GM21526 (cell line): ENCODE measurements around the gene WNT7B.

ENCODE experiments used
- ATAC-seq: cut with Tn5 transposase; IDR thresholded peaks from one replicate; pipeline ENCODE4 v1.9.1; 2021; ENCODE audit warnings: moderate library complexity; ENCODE audit not compliant: unreplicated experiment, low FRiP score

WNT7B gene

DNA sequence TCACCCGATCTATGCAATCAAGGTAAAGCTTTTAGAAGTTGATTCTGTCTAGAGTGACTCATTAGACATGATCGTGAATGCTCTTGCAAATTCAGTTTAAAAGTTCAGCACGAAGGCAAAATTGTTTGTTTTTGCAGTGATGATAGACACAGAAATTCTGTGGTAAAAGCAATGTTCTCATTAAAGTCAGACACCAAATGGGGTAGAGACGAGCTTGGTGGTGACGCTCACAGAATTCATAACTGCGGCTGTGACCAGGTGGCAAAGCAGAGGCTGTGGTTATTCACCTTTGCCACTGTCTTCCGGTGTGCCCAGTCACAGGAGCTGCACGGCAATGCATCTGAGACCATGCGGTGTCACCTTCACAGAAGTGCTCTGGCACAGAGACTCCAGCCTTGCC is 83.4 kb downstream of the WNT7B start:
- no peak for ATAC-seq

DNA sequence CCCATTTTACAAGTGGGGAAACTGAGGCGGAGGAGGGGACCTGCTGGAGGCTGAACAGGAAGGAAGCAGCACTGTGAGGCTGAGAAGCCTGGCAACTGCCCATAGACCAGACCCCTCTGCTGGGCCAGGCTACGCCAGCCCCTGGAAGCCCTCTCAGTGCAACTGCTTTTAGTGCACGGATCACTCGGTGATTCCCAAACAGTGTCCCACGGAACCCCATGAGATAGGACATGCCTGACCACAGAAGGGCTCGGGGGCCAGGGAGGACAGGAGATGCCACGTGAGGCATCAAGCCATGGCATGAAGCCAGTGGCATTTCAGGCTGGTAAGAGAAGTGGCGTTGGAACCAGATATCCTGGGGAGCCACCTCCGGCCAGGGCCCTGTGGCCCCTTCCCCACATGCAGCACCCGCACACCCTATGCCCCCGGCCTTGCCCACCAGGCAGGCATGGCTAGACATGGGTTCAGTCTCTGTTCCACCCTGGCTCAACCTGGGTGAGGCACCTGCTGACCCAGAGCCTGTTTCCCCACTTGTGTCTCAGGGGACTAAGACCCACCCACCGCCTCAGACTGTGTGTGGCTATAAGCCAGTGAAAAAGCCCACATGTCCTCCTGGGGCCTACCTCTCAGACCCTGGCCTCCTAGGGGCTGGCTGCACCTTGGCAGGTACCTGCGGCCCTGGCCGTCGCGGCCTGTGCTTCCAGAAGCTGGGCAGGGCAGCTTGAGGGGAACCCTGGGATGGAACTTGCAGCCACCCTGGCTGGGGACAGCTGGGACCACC is 84.1 kb downstream of the WNT7B start:
- ATAC-seq = no peak

DNA sequence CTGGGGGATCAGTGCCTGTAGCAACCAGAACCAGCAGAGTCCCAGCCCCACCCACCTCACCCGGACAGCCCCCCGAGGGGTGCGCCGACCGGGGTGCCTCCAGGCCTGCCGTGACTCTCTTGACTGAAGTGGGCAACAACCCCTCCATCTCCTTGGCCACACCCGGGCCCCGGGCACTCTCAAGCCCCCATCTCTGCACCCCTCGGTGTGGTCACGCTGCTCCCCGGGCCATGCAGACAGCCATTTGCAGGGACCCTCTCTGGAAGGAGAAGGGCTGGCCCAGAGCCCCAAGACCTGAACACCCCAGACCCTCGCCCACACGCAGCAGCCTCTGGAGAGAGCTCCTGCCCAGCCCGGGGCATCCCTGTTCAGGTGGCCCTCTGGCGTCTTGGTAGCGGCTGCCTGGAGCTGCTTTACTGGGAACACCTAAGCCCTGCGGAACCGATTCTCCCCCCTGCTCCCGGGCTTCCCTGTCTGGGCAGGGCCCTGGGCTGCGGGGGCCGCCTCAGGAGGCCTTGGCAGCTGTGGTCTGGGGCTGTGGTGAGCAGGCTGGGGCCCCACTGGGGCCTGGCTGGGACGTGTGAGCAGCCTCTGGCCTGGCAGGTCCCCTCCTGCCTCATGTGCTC is 84.9 kb downstream of the WNT7B start:
- ATAC-seq = no peak

DNA sequence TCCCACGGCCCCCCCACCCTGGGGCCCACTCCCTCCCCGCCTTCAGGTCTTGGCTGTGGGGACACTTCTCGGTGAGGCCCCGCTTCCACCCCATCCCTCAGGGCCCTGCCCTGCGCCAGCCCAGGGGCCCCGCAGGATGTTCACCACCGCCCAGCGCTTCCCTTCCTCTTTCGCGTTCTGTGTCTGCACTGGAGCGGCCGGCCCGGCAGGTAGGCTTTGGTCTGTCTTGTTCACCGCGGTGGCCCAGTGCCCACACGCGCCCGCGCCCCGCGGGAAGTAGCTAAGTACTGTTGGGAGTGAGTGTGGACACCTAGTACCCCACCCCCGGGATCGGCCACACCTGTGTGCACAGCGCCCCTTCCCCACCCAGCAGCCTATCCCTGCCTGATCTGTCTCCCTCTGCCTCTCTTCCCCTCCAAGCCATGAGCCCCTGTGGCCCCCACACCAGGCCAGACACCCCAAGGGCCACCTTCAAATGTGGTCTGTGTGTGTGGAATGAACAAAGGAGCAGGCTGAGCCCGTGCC is 85.4 kb downstream of the WNT7B start:
- no peak for ATAC-seq

DNA sequence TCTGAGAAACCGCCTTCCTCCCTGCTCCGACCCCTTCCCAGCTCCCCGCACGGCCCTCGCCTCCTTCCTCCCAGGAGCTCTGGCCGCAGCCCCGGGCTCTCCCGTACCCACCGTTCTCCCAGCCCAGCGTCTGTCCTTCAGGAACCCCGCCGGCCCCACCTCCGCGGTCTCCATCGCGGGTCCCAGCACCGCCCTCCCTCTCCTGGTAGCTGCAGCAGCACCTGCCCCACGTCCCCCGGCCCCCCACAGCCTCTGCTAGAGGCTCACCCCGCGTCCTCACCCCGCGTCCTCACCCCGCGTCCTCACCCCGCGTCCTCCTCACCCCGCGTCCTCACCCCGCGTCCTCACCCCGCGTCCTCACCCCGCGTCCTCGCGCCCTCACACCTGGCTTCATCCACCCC is 85.9 kb downstream of the WNT7B start:
- no peak for ATAC-seq

DNA sequence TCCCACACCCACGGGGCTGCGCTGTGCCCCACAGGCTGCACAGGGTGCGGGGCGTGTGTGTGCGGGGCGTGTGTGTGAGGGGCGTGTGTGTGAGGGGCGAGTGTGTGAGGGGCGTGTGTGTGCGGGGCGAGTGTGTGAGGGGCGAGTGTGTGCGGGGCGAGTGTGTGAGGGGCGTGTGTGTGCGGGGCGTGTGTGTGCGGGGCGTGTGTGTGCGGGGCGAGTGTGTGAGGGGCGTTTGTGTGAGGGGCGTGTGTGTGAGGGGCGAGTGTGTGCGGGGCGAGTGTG is 86.7 kb downstream of the WNT7B start:
- no peak for ATAC-seq

DNA sequence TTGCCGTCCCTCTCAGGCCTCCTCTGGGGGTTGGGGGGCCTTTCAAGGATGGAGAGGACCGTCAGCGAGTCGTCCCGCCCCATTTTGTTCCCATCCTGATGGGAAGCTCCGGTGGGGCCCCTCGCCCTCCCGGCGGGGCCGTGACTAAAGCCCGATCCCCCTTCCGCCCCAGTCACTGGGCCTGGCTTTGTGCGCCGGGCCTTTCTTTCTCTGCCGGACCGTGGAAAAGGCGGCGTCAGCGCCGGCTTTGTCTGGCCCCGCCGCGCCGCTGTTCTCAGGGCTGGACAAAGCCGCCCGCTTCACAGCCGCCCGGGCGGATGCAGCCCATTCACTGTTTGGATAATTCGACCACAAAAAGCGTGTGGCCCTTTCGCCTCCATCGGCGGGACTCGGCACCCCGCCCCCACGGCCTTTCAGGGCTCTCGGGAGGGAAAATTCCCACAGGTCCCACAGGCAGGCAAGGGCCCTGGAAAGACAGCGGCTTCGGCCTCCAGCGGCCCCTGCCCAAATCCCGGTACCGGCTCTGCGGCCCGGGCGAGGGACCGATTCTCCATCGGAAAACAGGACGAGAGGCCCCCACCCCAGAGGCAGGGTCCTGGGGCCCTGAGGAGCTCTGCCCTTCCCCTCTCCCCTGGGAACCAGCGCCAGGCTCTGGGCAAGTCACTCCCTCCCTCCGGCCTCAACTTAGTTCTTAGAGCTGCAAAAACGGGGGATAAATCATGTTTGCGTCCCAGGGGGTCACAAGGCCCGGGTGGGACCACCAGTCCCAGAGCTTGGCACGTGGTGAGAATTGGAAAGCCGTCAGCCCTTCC is 87.2 kb downstream of the WNT7B start:
- no peak for ATAC-seq

DNA sequence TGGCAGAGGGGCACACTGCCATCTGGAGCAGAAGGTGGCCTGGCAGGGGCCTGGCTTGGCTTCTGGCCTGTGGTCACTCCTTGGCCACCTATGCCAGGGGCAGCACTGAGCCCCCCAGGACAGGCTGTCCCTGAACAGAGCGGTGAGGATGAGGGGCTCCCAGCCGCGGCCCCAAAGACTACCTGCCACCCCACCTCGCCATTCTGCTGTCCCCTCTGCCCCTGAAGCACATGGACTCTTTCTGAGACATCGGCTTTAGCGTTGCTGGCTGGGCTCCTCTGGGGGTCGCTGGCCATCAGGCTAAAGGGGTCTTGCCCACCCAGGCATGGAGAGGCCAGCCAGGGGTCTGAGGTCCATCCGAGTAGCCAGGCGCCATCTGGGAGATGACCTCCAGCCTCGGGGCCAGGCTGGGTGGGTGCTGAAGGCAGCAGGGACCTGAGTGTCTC is 87.8 kb downstream of the WNT7B start:
- ATAC-seq = no peak

DNA sequence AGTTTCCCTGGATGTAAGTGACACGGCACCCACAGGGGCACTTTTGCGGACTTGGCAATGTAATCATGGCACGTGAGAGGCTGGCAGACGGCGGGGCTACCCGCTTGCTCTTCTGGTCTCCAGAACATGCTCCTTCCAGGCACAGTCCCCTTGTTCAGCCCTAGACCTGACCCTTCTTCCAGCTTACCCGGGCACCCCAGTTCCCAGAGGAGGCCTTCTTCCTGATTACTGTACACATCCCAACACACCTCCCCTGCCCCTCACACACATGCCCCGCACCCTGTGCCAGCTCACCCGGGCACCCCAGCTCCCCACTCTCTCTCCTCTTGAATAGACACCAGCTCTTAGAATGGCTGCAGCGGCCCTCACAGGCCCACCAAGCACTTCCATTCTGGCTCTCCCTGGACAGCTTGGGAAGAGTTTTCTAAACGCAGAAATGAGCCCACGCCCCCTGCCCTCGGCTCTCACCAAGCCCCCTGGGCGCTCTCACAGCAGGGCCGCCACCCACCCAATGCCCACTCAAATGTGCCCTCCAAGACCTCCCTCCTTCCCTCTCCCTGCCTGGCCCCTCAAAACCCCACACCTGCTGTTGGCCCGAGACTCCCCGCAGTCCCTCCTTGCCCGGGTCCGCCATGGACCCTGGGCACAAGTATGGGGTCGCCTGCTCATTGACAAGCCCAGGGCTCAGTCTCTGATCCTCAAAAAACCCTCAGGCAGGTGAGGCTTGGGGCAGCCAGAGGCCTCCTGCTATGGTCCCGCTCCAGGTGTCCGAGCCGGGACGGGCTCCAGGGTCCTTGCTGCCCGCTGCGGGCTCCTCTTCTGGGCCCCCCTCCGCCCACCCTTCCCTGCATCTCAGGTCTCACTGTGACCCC is 88.5 kb downstream of the WNT7B start:
- no peak for ATAC-seq

DNA sequence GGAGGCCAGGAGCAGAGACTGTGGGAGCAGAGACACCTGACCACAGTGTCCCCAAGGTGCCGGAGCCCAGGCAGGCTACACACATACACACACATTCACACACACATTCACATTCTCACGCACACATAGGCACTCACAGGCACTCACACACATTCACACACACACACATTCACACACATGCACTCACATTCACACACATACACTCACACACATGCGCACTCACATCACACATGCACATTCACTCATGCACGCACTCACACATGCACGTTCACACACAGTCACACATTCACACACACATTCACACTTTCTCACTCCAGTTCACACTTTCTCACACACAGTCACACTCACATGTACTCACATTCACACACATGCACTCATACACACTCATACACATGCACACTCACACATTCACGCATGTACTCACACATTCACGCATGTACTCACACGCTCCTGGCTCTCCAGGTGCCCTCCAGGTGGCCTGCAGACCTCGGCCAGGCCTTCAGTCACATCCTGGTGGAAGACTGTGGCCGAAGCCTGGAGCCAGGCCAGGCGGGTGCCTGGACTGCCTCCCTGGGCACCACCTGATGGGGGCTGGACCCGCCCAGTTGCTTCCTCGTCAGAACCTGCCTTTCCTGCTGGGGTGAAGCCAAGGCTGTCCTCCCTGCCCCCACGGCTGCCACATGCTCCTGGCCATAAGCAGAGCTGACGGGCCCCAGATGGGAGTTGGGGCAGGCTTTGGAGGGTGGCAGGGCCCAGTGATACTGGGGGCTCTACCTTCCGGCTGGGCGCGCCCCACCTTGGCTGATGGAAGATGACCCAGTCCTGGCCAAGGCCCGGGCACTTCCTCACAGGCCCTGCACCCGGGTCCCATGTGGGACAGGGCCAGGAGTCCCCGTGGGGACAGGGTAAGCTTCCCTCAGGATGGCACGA is 89.5 kb downstream of the WNT7B start:
- ATAC-seq = no peak

DNA sequence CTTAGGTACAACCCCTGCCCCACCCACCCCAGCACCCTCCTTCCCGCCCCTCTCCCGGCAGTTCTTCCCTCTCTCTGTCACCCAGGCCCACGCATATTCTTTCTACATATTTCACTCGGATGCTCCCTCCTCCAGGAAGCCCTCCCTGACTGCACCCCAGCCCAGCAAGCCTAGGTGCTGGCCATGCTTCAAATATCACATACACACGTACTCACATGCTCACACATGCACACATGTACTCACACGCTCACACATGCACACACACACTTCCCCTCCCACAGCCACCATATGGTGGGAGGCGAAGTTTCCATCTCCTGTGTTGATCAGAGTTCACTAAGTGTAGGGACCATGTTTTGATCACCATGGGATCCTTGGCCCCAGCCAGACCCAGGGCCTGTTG is 90.4 kb downstream of the WNT7B start:
- no peak for ATAC-seq

DNA sequence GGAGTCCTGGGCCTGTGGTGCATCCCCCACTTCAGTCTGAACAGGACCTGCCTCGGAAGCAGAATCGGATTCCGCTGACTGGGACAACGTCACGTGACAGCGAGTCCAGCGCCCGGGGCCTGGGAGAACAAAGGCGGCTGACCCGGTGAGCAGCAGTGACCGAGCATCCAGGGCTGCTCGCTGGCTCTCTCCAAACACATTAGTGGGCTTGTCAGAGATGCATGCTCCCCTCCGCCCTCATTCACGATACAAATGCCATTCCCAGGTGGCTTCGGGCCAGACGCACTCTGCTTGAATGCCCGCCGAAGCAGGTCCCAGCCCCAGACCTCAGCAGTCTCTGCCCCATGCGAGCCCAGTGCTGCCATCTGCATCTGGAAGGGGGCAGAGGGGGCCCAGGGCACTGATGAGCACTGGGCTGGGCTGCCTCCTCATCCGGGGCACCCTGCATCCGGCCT is 91.0 kb downstream of the WNT7B start:
- ATAC-seq = no peak

DNA sequence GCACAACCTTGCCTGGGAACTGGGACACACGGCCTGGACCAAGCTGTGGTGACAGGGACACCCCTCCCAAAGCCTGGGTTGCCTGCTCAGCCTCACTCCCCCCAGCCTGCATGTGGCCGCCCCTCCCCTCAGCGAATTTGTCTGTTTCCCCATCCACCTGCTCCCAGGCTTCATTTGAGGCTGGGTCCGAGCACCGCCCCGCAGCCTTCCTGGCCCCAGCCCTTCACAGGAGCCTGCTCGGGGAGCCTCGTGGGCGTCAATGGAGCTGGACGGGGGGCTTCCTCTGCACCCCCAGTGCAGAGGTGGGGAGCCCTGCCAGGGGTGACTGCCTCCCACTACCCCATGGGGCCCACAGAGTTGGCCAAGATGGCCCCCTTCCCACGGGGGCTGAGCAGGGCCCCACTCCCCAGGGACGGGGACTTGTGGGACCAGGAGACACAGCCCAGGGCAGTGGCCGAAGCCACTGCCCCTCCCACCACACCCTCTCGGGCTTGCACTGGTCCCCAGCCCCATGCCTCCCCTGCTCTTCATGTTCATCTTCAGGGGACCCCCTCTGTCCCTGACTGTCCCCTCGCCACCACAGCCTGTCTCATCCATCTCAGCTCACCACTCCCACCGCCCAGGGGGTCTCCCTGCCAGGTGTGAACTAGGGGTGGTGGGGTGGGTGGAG is 91.7 kb downstream of the WNT7B start:
- no peak for ATAC-seq

DNA sequence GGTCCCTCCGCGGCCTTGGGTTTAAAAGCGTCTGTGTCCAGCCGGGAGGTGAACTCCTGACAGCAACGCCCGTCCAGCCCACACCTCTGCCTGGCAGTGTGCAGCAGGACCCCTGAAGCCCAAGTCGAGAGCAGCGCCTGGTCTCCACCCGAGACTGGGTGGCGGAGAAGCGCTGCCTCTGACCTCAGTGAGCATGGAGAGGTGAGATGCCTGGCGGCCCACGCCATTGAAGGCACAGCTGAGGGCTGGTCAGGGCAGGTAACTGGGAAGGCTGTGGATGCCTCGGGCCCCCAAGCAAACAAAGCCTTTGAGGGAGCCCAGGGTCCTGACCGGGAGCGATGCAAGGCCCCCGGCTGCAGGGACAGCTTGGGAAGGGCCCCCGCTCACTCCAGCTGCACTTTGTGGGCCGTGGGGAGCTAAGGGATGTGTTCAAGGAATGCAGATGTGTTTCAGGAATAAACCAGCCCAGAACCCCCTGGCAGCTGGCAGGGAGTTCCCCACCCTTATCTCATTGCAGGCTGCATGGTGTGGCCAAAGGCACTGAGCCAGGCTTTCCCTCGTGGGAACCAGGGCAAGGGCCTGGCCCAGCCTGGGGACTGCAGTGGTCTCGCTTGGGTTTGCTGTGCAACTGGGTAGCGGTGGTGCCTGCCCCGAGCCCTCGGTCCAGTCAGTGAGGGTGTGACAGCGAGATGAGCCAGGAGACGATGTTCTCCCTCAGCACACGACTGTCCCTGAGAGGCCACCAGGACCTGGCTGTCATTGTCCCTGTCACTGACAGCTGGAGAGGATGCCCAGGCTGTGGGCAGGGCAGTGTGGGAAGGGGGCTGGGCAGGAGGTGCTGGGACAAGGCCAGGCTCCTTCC is 92.5 kb downstream of the WNT7B start:
- no peak for ATAC-seq

DNA sequence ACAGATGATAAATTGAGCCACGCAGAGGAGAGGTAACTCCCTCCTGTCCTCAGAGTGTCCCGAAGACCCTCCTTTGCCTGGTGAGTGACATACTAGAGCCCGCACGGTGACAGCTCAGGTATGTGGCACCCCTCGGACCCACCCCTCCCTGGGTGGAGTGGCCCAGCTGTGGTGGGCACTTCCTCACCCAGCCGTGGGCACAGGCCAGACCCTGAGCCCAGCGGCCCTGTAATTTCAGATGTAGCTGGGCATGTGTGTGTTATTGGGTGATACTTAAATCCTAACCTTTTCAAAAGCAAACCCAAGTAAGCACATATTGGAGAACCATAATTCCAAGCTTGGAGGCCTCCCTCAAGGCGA is 93.2 kb downstream of the WNT7B start:
- no peak for ATAC-seq

DNA sequence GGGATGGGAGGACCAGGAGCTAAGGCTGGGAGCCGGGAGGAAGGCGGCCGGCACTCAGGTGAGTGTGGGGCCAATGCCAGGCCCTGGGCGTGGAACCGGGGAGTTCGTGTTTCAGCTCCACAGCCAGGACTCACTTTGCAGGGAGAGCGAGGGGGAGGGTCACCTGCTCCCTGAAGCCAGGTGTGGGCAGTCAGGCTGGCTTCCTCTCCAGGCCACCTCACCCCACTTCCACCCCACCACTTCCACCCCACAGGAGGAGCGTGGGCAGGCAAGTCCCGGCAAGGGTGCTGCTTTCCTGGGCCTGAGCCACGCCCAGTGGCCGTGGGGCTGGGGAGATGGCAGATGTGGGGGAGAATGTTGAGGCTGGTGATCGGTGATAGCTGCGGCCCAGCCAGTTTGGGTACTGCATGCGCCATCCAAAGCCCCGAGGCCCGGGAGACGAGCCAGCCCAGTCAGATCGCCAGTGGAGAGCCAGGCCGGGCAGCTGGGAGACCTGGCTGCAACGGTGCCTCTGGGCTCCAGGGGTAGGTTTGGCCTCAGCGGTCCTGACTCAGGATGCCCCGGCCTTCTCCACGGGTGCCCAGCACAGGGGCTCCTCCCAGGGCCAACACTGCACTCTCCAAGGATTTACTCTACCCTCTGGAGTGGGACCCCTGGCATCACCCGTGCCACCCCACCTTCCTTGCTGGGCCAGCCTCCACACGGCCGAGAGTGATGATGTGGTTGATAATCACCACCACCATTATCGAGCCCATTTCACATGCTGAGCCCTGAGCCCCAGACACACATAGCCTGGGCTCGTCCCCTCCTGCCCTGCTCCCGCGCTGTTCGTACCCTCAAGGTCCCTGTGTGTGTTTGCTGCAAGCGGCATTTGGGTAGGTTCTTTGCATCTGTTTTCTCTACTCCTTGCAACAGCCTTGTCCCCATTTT is 93.8 kb downstream of the WNT7B start:
- ATAC-seq = no peak

DNA sequence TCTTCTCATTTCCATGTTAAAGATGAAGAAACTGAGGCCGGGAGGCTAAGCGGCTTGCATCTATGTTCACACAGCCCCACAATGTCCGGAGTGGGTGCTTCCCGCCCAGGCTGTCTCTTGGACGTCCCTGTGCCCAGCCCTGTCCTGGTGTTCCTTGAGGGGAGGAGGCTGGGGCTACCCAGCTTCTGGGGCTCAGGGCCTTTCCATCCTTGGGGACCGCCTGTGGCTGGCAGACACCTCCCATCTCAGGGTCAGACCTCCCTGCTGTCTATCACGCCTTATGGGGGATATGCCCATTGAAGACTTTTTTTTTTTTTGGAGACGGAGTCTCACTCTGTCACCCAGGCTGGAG is 95.5 kb downstream of the WNT7B start:
- ATAC-seq = no peak
